HFF-Myc (cell line): ENCODE results near the gene CSAG2.

Source experiments
- DNase-seq: peaks from one replicate; pipeline ENCODE4 v3.0.0-alpha.2; 2011; ENCODE audit warnings: low read depth; ENCODE audit errors: extremely low read depth
- H3K4me3 ChIP-seq: replicated peaks from 2 replicates; pipeline ENCODE4 v1.5.1; 2011; ENCODE audit warnings: low read depth, mild to moderate bottlenecking, control low read depth, low read length
- TF ChIP-seq, protein P1 (sequence below): IDR thresholded peaks from 2 replicates; pipeline ENCODE4 v1.5.1; 2012; ENCODE audit warnings: mild to moderate bottlenecking, low read depth, low read length, control low read depth; ENCODE audit errors: missing control alignments

Gene CSAG2

DNA sequence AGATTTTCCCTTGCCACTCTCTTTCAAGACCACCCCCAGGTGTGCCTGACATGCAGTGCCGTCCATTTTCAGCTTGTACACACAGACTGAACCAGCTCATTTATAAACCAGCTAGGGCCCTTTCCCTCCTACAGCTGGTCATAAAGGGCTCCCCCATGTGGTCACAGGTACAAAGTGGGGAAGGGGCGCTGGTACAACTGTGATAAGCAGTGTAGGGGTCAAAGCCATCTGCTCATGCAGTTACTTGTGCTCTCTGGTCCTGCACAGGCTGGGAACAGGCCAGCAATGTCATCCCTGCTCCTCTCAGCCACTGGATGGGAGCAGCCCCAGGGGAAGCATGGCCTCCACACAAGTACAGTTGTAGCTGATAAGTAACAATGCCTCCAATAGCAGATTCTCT is 50.8 kb downstream of the CSAG2 start:
- DNase-seq: no peak
- TF ChIP-seq, protein P1, sequence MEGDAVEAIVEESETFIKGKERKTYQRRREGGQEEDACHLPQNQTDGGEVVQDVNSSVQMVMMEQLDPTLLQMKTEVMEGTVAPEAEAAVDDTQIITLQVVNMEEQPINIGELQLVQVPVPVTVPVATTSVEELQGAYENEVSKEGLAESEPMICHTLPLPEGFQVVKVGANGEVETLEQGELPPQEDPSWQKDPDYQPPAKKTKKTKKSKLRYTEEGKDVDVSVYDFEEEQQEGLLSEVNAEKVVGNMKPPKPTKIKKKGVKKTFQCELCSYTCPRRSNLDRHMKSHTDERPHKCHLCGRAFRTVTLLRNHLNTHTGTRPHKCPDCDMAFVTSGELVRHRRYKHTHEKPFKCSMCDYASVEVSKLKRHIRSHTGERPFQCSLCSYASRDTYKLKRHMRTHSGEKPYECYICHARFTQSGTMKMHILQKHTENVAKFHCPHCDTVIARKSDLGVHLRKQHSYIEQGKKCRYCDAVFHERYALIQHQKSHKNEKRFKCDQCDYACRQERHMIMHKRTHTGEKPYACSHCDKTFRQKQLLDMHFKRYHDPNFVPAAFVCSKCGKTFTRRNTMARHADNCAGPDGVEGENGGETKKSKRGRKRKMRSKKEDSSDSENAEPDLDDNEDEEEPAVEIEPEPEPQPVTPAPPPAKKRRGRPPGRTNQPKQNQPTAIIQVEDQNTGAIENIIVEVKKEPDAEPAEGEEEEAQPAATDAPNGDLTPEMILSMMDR: no peak
- no peak overlapping the region for H3K4me3 ChIP-seq
